Measurements from ENCODE around the gene FRAT2.

GRCh38 chr10:97314671-97315070 lies 19.9 kb downstream of the FRAT2 start:
- no peak for TF ChIP-seq CTCF (conservative IDR thresholded peaks at IDR 0.05; ENCODE audit: low read depth, low read length)
- no peak for TF ChIP-seq POLR2A (IDR thresholded peaks at IDR 0.05; ENCODE audit: low read depth, low read length)
- TF ChIP-seq RAD21 (IDR thresholded peaks at IDR 0.05; ENCODE audit: low read length): no peak
- peak; percentile 24; the same call in 1 of the 2 replicates for TF ChIP-seq CEBPB (IDR thresholded peaks at IDR 0.05; ENCODE audit: low read depth, low read length)
- TF ChIP-seq MAFK (IDR thresholded peaks at IDR 0.05; ENCODE audit: low read depth, low read length): no peak
- TF ChIP-seq FOS (IDR thresholded peaks at IDR 0.05; ENCODE audit: low read depth, low read length): no peak
- no peak for TF ChIP-seq ELK1 (IDR thresholded peaks at IDR 0.05; ENCODE audit: borderline replicate concordance, low read depth, low read length)
- TF ChIP-seq USF2 (IDR thresholded peaks at IDR 0.05; ENCODE audit: low read depth, low read length): no peak
- TF ChIP-seq NFE2L2 (IDR thresholded peaks at IDR 0.05; ENCODE audit: low read depth, low read length): no peak
